ENCODE data around the gene AFDN. TPM values are rescaled to one million over a fixed set of nuclear protein-coding genes. Genes with fewer than 3 reads are reported as not detected.

Gene AFDN
- total RNA-seq, 4 donors from 2014 or later = 196 to 311 (median 224) TPM

GRCh38 chr6:167984876-167985604 is 158.3 kb downstream of the AFDN start:
- Histone ChIP-seq H3K36me3 (no peaks in the 10 kb centered on the region), H3K27ac (no peak overlapping the region), H3K4me3 (replicated peaks in 1 of 3) (no peak overlapping the region), H3K9me3 (no peaks in the 10 kb centered on the region), H3K4me1 (no peaks in the 10 kb centered on the region), H3K27me3 (no peaks in the 10 kb centered on the region)
- DNase-seq = no peak
- WGBS, 2 donors = 81 to 96% methylated on average over 13 of the region's 13 CpGs
- TF ChIP-seq POLR2A (IDR thresholded peaks at IDR 0.05) = no peak
- no peak for TF ChIP-seq CTCF (IDR thresholded peaks at IDR 0.05)
- intact Hi-C loops (cut with DNase I) = no loop called here

GRCh38 chr6:167985911-167986595 is 159.3 kb downstream of the AFDN start:
- no peaks in the 10 kb centered on the region for H3K9me3 ChIP-seq
- TF ChIP-seq POLR2A (IDR thresholded peaks at IDR 0.05) = no peak
- TF ChIP-seq CTCF (IDR thresholded peaks at IDR 0.05) = no peak
- H3K36me3 ChIP-seq = no peaks in the 10 kb centered on the region
- DNase-seq = no peak
- H3K27ac ChIP-seq = no peak overlapping the region
- 94 to 95% methylated on average over 35 to 38 of the region's 39 CpGs for WGBS, 2 donors
- intact Hi-C loops (cut with DNase I) = no loop called here
- no peaks in the 10 kb centered on the region for H3K4me1 ChIP-seq
- H3K27me3 ChIP-seq = no peaks in the 10 kb centered on the region
- H3K4me3 ChIP-seq (replicated peaks in 1 of 3) = no peak overlapping the region

GRCh38 chr6:167987396-167988153 is 160.9 kb downstream of the AFDN start:
- Histone ChIP-seq H3K4me3 (replicated peaks in 1 of 3) (no peak overlapping the region), H3K27me3 (no peaks in the 10 kb centered on the region), H3K27ac (no peak overlapping the region), H3K36me3 (no peaks in the 10 kb centered on the region), H3K9me3 (no peaks in the 10 kb centered on the region), H3K4me1 (no peaks in the 10 kb centered on the region)
- WGBS, 2 donors = 91 to 94% methylated on average over 32 to 33 of the region's 35 CpGs
- no peak for DNase-seq
- TF ChIP-seq CTCF (IDR thresholded peaks at IDR 0.05) (no peak), POLR2A (IDR thresholded peaks at IDR 0.05) (no peak)
- intact Hi-C loops (cut with DNase I) = no loop called here

GRCh38 chr6:167988154-167988495 is 161.4 kb downstream of the AFDN start:
- no peak for DNase-seq
- Histone ChIP-seq H3K27me3 (no peaks in the 10 kb centered on the region), H3K36me3 (no peaks in the 10 kb centered on the region), H3K9me3 (no peaks in the 10 kb centered on the region), H3K27ac (no peak overlapping the region), H3K4me3 (replicated peaks in 1 of 3) (no peak overlapping the region), H3K4me1 (no peaks in the 10 kb centered on the region)
- 62 to 88% methylated on average over 5 of the region's 5 CpGs for WGBS, 2 donors
- intact Hi-C loops (cut with DNase I) = no loop called here
- no peak for TF ChIP-seq CTCF (IDR thresholded peaks at IDR 0.05)

All from thyroid gland (tissue), 4 donors.